ENCODE measurements around the gene NPTX2.
"Not testable (repeated sequence)": the region's sequence is repeated elsewhere in the genome, so short reads cannot be mapped to it uniquely, and the experiment has no call there.

Gene NPTX2, protein sequence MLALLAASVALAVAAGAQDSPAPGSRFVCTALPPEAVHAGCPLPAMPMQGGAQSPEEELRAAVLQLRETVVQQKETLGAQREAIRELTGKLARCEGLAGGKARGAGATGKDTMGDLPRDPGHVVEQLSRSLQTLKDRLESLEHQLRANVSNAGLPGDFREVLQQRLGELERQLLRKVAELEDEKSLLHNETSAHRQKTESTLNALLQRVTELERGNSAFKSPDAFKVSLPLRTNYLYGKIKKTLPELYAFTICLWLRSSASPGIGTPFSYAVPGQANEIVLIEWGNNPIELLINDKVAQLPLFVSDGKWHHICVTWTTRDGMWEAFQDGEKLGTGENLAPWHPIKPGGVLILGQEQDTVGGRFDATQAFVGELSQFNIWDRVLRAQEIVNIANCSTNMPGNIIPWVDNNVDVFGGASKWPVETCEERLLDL

DNA sequence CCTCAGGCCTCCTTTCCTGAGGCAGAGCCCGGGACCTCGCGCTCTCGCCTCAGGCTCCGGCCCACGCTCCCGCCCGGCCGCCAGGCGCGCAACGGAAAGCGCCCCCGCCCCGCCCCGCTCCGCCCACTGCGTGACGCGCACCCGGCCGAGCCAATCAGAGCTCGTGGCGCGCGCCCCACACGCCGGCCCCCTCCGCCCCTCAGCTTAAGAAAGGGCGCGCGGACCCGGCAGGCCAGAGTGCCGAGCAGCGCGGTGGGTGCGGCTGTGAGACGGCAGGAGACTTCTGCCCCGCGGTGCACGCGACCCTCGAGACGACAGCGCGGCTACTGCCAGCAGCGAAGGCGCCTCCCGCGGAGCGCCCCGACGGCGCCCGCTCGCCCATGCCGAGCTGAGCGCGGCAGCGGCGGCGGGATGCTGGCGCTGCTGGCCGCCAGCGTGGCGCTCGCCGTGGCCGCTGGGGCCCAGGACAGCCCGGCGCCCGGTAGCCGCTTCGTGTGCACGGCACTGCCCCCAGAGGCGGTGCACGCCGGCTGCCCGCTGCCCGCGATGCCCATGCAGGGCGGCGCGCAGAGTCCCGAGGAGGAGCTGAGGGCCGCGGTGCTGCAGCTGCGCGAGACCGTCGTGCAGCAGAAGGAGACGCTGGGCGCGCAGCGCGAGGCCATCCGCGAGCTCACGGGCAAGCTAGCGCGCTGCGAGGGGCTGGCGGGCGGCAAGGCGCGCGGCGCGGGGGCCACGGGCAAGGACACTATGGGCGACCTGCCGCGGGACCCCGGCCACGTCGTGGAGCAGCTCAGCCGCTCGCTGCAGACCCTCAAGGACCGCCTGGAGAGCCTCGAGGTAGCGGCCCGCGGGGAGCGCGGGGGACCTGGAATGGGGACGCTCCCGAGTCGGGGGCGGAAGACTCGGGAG, at the start of gene NPTX2:
TSS of gene NPTX2 (plus strand) at position 235 of the 909 bp plus-strand sequence. CDS start at position 412, 177 bp downstream.
- Histone ChIP-seq H3K27me3 (ENCODE audit: low read depth) (peaks cover 11% of the 10 kb centered on the region), H3K4me1 (no peaks in the 10 kb centered on the region; the same call in 1 of the 2 replicates), H3K4me3 (no peak within 1 kb of the TSS), H3K9me3 (no peaks in the 10 kb centered on the region), H3K36me3 (replicated peaks) (no peaks in the 10 kb centered on the region)
- peak in 1 of 2 experiments; percentile 69 for DNase-seq (ENCODE audit: low spot score in 2 of 2)
- in situ Hi-C loops (cut with MboI; ENCODE audit: low sequenced_read_pairs), result no loop called here

DNA sequence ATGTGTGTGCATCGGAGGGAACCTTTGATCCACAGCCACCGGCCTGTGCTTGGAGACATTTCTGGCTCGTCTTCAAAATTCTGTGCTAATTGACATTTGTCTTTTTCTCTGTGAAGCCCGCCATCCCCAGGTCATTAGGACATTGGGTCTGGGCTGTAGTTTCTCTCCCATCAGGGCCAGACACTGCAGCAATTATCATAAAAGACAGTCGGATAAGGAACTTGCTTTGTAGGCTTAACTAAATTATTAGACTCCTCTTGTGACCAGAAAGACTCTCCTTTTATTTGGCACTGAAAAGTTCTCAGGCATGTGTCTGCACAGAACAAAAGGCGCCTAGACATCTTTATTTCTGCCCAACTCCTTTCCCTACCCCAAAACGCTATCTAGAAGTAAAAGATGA, 49.1 kb upstream of the NPTX2 start:
- Histone ChIP-seq H3K36me3 (replicated peaks) (no peaks in the 10 kb centered on the region), H3K9me3 (no peaks in the 10 kb centered on the region), H3K27me3 (ENCODE audit: low read depth) (no peaks in the 10 kb centered on the region), H3K4me3 (no peak overlapping the region), H3K4me1 (no peaks in the 10 kb centered on the region)
- in situ Hi-C loops (cut with MboI; ENCODE audit: low sequenced_read_pairs), result no loop called here
- no peak for DNase-seq (ENCODE audit: low spot score in 2 of 2)

DNA sequence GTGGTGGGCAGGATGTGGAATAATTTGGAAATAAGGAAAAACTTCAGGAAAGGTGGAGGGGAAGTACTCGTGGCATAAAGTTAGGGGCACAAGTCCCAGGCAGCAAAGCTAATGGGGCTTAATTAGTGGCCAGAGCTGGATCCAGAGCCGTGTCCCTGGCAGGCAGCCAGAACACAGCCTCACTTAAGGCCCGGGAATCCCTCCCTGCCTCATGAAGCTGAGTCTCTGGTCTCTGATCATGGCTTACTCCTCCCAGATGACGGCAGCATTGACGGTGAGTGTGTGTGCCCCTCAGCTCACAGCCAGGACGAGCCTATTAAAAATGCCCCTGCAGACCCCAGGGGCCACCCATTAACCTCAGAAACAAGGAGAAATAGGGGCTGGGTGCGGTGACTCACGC, 48.2 kb upstream of the NPTX2 start:
- DNase-seq (ENCODE audit: low spot score in 2 of 2), result no peak
- in situ Hi-C loops (cut with MboI; ENCODE audit: low sequenced_read_pairs), result no loop called here
- Histone ChIP-seq H3K36me3 (replicated peaks) (no peaks in the 10 kb centered on the region), H3K4me1 (no peaks in the 10 kb centered on the region), H3K9me3 (no peaks in the 10 kb centered on the region), H3K27me3 (ENCODE audit: low read depth) (no peaks in the 10 kb centered on the region), H3K4me3 (no peak overlapping the region)

DNA sequence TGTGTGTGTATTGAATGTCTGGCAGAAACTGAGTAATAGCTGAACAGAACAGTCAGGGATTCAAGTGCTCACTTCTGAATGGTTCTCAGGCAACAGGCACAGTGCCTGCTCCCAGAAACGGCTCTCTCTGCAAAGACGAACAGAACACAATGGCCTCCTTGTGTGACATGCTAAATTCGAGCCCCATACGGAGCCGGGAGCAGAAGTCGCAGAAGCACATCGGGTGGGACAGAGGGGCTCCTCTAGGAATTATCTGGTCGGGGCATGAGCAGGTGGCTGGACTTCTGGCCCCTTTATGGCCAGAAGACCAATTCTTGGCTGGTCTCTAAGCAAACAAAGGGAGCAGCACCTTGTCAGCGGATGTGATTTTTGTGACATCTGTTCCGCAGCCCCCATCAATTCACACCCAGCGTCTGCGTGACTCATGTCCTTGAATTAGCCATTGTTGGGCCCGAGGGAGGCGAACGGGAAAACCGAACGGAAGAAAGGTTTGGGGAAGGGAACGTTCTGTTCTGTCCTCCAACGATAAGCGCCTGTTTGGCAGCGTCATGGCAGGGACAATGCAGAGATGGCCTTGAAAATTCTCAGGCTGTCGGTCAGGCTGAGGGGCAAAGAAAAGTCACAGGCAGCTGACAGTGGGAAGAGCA, 47.3 kb upstream of the NPTX2 start:
- no peaks in the 10 kb centered on the region for H3K36me3 ChIP-seq (replicated peaks)
- H3K4me1 ChIP-seq, result no peaks in the 10 kb centered on the region
- DNase-seq (ENCODE audit: low spot score in 2 of 2), result peak in 1 of 2 experiments; percentile 16
- no peak overlapping the region for H3K4me3 ChIP-seq
- no peaks in the 10 kb centered on the region for H3K9me3 ChIP-seq
- no peaks in the 10 kb centered on the region for H3K27me3 ChIP-seq (ENCODE audit: low read depth)
- in situ Hi-C loops (cut with MboI; ENCODE audit: low sequenced_read_pairs), result no loop called here

DNA sequence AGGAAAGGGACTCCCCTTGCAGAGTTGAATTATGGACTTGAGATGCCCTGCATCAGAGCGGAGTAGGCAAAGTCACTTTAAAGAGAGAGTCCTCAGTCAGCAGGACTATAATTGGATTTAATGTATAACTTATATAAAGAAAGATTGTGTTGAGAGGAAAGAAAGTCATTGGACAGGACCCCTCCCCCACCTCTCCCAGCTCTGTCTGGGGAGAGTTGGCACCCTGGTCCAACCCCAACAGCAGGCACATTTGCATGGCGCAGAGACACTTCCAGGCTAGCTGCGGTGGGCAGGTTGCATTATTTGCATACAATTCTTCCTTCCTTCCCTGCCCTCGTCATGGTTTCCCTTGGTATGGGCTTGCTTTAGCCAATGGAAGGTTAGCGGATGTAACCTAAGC, 46.1 kb upstream of the NPTX2 start:
- Histone ChIP-seq H3K9me3 (peaks cover 2% of the 10 kb centered on the region; the same call in 1 of the 2 replicates), H3K4me3 (no peak overlapping the region), H3K36me3 (replicated peaks) (no peaks in the 10 kb centered on the region), H3K27me3 (ENCODE audit: low read depth) (no peaks in the 10 kb centered on the region), H3K4me1 (no peaks in the 10 kb centered on the region)
- DNase-seq (ENCODE audit: low spot score in 2 of 2), result no peak
- in situ Hi-C loops (cut with MboI; ENCODE audit: low sequenced_read_pairs), result no loop called here

DNA sequence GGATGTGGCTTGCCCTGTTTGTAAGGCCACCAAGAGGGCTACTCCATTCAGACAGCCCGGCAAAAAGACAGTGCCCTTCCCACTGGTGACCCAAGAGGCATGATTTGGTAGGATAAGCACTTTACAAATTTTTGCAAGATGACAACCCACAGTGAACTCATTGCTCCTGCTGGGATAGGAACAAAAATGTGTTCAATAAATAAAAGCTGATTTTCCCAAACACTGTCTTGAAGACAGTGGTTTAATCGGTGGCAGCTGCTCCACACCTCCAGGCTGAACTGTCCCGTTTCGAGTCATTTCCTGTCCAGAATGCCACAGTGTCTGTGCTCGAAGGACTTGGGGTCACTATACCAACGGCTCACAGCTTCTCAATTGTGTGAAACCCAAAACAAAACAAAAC, 45.1 kb upstream of the NPTX2 start:
- Histone ChIP-seq H3K4me1 (no peaks in the 10 kb centered on the region), H3K27me3 (ENCODE audit: low read depth) (no peaks in the 10 kb centered on the region), H3K4me3 (no peak overlapping the region), H3K36me3 (replicated peaks) (no peaks in the 10 kb centered on the region), H3K9me3 (peaks cover 5% of the 10 kb centered on the region; the same call in 1 of the 2 replicates)
- in situ Hi-C loops (cut with MboI; ENCODE audit: low sequenced_read_pairs), result no loop called here
- DNase-seq (ENCODE audit: low spot score in 2 of 2), result no peak

DNA sequence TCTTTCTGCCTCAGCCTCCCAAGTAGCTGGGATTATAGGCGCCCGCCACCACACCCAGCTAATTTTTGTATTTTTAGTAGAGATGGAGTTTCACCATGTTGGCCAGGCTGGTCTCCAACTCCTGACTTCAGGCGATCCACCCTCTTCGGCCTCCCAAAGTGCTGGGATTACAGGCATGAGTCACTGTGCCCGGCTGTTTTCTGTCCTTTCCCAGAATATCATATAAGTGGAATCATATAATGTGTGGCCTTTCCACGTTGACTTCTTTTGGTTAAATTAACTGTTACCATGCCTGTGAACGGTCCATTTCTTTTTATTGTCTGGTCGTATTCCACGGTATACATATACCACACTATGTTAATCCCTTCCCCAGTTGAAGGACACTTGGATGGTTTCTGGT, 44.4 kb upstream of the NPTX2 start:
- H3K27me3 ChIP-seq (ENCODE audit: low read depth); H3K36me3 ChIP-seq (replicated peaks); H3K9me3 ChIP-seq; in situ Hi-C loops (cut with MboI; ENCODE audit: low sequenced_read_pairs); DNase-seq (ENCODE audit: low spot score in 2 of 2); H3K4me3 ChIP-seq; H3K4me1 ChIP-seq: not testable (repeated sequence)

DNA sequence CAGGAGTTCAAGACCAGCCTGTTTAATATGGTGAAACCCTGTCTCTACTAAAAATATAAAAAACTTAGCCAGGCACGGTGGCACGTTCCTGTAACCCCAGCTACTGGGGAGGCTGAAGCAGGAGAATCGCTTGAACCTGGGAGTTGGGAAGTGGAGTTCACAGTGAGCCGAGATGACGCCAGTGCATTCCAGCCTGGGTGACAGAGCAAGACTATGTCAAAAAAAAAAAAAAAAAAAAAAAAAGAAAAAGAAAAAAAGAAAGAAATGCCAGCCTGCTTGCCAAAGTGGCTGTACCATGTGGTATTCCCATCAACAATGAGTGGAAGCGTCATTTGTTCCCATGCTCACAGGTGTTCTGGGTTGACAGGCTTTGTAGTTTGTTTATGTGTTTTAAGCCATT, 43.3 kb upstream of the NPTX2 start:
- H3K4me3 ChIP-seq, result no peak overlapping the region
- no peaks in the 10 kb centered on the region for H3K36me3 ChIP-seq (replicated peaks)
- H3K9me3 ChIP-seq, result peaks cover 5% of the 10 kb centered on the region; the same call in 1 of the 2 replicates
- no peaks in the 10 kb centered on the region for H3K4me1 ChIP-seq
- DNase-seq (ENCODE audit: low spot score in 2 of 2), result no peak
- H3K27me3 ChIP-seq (ENCODE audit: low read depth), result no peaks in the 10 kb centered on the region
- in situ Hi-C loops (cut with MboI; ENCODE audit: low sequenced_read_pairs), result no loop called here

DNA sequence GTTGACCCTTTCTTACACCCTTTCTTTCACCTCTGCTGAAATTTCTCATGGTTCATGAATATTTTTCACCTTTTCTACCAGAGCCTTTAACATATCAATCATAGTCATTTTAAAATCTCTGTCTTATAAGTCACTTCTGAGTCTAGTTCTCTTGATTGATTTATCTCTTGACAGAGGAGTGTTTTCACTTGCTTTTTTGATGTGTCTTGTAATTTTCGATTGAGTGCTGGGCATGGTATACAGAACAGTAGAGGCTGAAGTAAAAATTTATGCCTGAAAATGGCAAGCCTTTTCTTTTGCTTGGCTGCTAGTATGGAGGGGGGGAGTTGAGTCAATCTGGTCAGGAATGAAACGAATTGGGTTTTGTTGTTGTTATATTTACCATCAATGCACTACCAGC, 41.2 kb upstream of the NPTX2 start:
- no peak for DNase-seq (ENCODE audit: low spot score in 2 of 2)
- in situ Hi-C loops (cut with MboI; ENCODE audit: low sequenced_read_pairs), result no loop called here
- Histone ChIP-seq H3K9me3 (peaks cover 5% of the 10 kb centered on the region; the same call in 1 of the 2 replicates), H3K4me3 (no peak overlapping the region), H3K36me3 (replicated peaks) (no peaks in the 10 kb centered on the region), H3K27me3 (ENCODE audit: low read depth) (no peaks in the 10 kb centered on the region), H3K4me1 (no peaks in the 10 kb centered on the region)

DNA sequence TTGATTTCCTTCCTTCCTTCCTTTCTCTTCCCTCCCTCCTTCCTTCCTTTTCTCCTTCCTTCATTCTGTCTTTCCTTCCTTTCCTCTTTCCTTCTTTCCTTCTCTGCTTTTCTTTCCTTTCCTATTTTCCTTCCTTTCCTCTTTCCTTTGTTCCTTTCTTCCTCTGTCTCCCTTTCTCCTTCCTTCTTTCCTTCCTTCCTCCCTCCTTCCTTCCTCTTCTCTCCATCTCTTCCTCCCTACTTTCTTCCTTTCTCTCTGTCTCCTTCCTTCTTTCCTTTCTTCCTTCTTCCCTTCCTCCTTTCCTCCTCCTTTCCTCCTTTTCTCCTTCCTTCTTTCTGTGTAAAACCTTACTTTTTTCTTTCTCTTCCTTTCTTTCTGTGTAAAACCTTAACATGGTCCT, 32.3 kb upstream of the NPTX2 start:
- Histone ChIP-seq H3K9me3 (no peaks in the 10 kb centered on the region), H3K27me3 (ENCODE audit: low read depth) (no peaks in the 10 kb centered on the region; the same call in 1 of the 2 replicates), H3K4me1 (no peaks in the 10 kb centered on the region), H3K36me3 (replicated peaks) (no peaks in the 10 kb centered on the region), H3K4me3 (no peak overlapping the region)
- in situ Hi-C loops (cut with MboI; ENCODE audit: low sequenced_read_pairs), result no loop called here
- DNase-seq (ENCODE audit: low spot score in 2 of 2), result no peak

DNA sequence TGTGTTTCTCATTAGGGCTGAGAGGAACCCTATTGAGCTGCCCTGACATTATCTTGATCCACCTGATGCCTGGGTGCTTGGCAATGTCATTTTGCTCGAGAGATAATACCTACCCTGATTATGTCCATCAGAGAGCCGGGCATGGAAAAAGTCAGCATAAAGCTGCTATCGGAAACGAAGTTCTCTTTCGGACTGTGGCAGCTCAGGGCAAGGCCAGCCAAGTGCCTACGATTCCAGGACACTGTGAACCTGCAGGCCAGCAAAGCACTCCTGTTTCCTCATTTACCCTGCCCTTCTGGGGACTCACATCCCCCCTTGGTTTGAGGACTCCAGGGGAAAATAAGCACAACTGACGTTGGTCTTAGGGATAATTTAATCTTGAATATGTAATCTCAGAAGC, 25.2 kb upstream of the NPTX2 start:
- in situ Hi-C loops (cut with MboI; ENCODE audit: low sequenced_read_pairs), result no loop called here

DNA sequence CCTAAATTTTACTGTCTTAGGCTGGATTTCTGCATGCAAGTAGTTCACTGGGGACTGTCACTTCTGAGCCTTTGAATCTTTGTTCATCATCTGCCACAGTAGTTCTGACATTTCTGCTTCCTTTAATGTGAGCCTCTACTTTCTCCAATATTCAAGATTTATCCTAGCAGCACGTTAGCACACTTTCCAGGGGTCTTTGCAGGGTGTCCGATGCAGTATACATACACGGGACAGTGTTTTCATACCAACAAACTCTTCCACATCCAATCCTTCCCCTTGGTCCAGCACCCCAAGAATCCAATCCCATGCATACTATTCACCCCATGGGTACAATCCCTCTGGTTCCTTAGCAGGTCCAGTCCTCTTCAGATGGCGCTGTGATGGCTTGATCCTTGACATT, 22.7 kb upstream of the NPTX2 start:
- in situ Hi-C loops (cut with MboI; ENCODE audit: low sequenced_read_pairs), result no loop called here
- DNase-seq (ENCODE audit: low spot score in 2 of 2), result no peak
- Histone ChIP-seq H3K9me3 (no peaks in the 10 kb centered on the region), H3K4me1 (no peaks in the 10 kb centered on the region), H3K36me3 (replicated peaks) (no peaks in the 10 kb centered on the region), H3K27me3 (ENCODE audit: low read depth) (no peaks in the 10 kb centered on the region; the same call in none of the 2 replicates), H3K4me3 (no peak overlapping the region)

More for the DNA sequence above, 25.2 kb upstream of the NPTX2 start:
- no peaks in the 10 kb centered on the region for H3K4me1 ChIP-seq
- H3K36me3 ChIP-seq (replicated peaks), result no peaks in the 10 kb centered on the region
- H3K9me3 ChIP-seq, result no peaks in the 10 kb centered on the region
- no peaks in the 10 kb centered on the region; the same call in 1 of the 2 replicates for H3K27me3 ChIP-seq (ENCODE audit: low read depth)
- DNase-seq (ENCODE audit: low spot score in 2 of 2), result no peak
- H3K4me3 ChIP-seq, result no peak overlapping the region

DNA sequence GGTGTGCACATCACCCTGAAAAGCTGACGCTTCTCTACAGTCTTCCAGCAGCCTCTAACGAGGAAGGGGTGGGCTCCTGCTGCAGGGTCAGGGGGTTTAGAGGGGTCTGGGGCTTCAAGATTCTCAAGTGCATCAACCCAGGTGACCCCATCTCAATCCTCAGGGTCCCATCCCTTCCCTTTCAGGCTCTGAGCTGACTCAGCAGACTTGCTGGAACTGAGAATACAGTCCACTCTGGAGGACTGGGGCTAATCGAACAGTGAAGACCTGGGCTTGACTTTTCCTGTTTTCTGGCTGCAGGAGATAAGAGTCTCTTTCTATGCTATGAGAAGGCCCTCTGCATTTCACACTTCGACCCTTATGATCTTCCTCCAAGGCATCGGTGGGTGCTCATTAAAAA, 22.3 kb upstream of the NPTX2 start:
- Histone ChIP-seq H3K4me1 (no peaks in the 10 kb centered on the region), H3K9me3 (no peaks in the 10 kb centered on the region), H3K4me3 (no peak overlapping the region), H3K27me3 (ENCODE audit: low read depth) (no peaks in the 10 kb centered on the region; the same call in none of the 2 replicates), H3K36me3 (replicated peaks) (no peaks in the 10 kb centered on the region)
- no peak for DNase-seq (ENCODE audit: low spot score in 2 of 2)
- in situ Hi-C loops (cut with MboI; ENCODE audit: low sequenced_read_pairs), result no loop called here
